B cell (primary cell): ENCODE results near the gene RHOH.

Source experiments
- CTCF ChIP-seq: fragments of 200-600 bp; IDR thresholded peaks from one replicate; pipeline ENCODE4 v1.8.0; 2022; ENCODE audit warnings: antibody characterized with exemption, mild to moderate bottlenecking
- EZH2 ChIP-seq: IDR thresholded peaks from 2 replicates; pipeline ENCODE4 v1.6.1; 2012; ENCODE audit warnings: borderline replicate concordance, low read depth, mild to moderate bottlenecking, moderate library complexity, low read length; ENCODE audit not compliant: insufficient read depth, poor library complexity, severe bottlenecking

GRCh38 chr4:40200875-40201801 lies 4.3 kb downstream of the RHOH start:
- no peak for TF ChIP-seq CTCF
- TF ChIP-seq EZH2: no peak
